ENCODE data around the gene MAGI1. TPM values are rescaled to one million over a fixed set of nuclear protein-coding genes. Genes with fewer than 3 reads are reported as not detected.

MAGI1 gene
- total RNA-seq, 3 donors from 2014 or later (not counting 1 experiment from before 2014, with no cell fraction given), result not detected

GRCh38 chr3:65362688-65363087 lies 676.0 kb downstream of the MAGI1 start:
- Mint-ChIP-seq H3K9me3 (peaks cover 6 to 9% of the 10 kb centered on the region in 2 donors), H3K4me3 (no peak overlapping the region), H3K27ac (no peak overlapping the region), H3K27me3 (ENCODE audit: low read depth in 2 of 2) (no peaks in the 10 kb centered on the region), H3K36me3 (no peaks in the 10 kb centered on the region), H3K4me1 (no peaks in the 10 kb centered on the region)
- Histone ChIP-seq H3K27ac (ENCODE audit: low read length) (no peak overlapping the region), H3K4me1 (ENCODE audit: control insufficient read depth, insufficient read depth, low read length) (no peaks in the 10 kb centered on the region), H3K36me3 (ENCODE audit: control insufficient read depth, insufficient read depth, low read length) (no peaks in the 10 kb centered on the region), H3K27me3 (ENCODE audit: control insufficient read depth, insufficient read depth, low read length) (no peaks in the 10 kb centered on the region), H3K9me3 (ENCODE audit: control insufficient read depth, insufficient read depth, low read length) (peaks cover 3% of the 10 kb centered on the region), H3K4me3 (ENCODE audit: low read length) (no peak overlapping the region)
- intact Hi-C loops (cut with micrococcal nuclease), result no loop called here
- DNase-seq (no peak), ATAC-seq (no peak)
- no peak for TF ChIP-seq CTCF (IDR thresholded peaks at IDR 0.05)
- WGBS (ENCODE audit: insufficient coverage), result 89% methylated on average over 1 of the region's 1 CpG

GRCh38 chr3:65361448-65361847 lies 677.3 kb downstream of the MAGI1 start:
- no peaks in the 10 kb centered on the region for H3K4me1 Mint-ChIP-seq
- DNase-seq (no peak), ATAC-seq (no peak)
- H3K36me3 Mint-ChIP-seq, result no peaks in the 10 kb centered on the region
- H3K27me3 ChIP-seq (ENCODE audit: control insufficient read depth, insufficient read depth, low read length), result peaks cover 4% of the 10 kb centered on the region
- no peak overlapping the region for H3K4me3 ChIP-seq (ENCODE audit: low read length)
- peaks cover 6 to 7% of the 10 kb centered on the region in 2 donors for H3K27me3 Mint-ChIP-seq (ENCODE audit: low read depth in 2 of 2)
- no peak overlapping the region for H3K4me3 Mint-ChIP-seq
- no peaks in the 10 kb centered on the region for H3K4me1 ChIP-seq (ENCODE audit: control insufficient read depth, insufficient read depth, low read length)
- intact Hi-C loops (cut with micrococcal nuclease), result no loop called here
- WGBS (ENCODE audit: insufficient coverage), result 79% methylated on average over 2 of the region's 2 CpGs
- no peaks in the 10 kb centered on the region for H3K36me3 ChIP-seq (ENCODE audit: control insufficient read depth, insufficient read depth, low read length)
- H3K9me3 Mint-ChIP-seq, result peaks cover 6 to 9% of the 10 kb centered on the region in 2 donors
- no peak overlapping the region for H3K27ac Mint-ChIP-seq
- H3K9me3 ChIP-seq (ENCODE audit: control insufficient read depth, insufficient read depth, low read length), result peaks cover 3% of the 10 kb centered on the region
- no peak for TF ChIP-seq CTCF (IDR thresholded peaks at IDR 0.05)
- no peak overlapping the region for H3K27ac ChIP-seq (ENCODE audit: low read length)

GRCh38 chr3:65356331-65357248 lies 682.1 kb downstream of the MAGI1 start:
- TF ChIP-seq CTCF (IDR thresholded peaks at IDR 0.05), result no peak
- no peak for DNase-seq

More at GRCh38 chr3:65356331-65357248, 682.1 kb downstream of the MAGI1 start:
- Histone ChIP-seq H3K4me1 (ENCODE audit: control insufficient read depth, insufficient read depth, low read length) (no peaks in the 10 kb centered on the region), H3K27me3 (ENCODE audit: control insufficient read depth, insufficient read depth, low read length) (peaks cover 4% of the 10 kb centered on the region), H3K9me3 (ENCODE audit: control insufficient read depth, insufficient read depth, low read length) (peaks cover 3% of the 10 kb centered on the region), H3K27ac (ENCODE audit: low read length) (no peak overlapping the region), H3K4me3 (ENCODE audit: low read length) (no peak overlapping the region), H3K36me3 (ENCODE audit: control insufficient read depth, insufficient read depth, low read length) (no peaks in the 10 kb centered on the region)
- Mint-ChIP-seq H3K4me3 (no peak overlapping the region), H3K27ac (no peak overlapping the region), H3K36me3 (no peaks in the 10 kb centered on the region), H3K9me3 (peaks cover 0 to 2% of the 10 kb centered on the region in 2 donors), H3K27me3 (ENCODE audit: low read depth in 2 of 2) (peaks cover 6 to 21% of the 10 kb centered on the region in 2 donors), H3K4me1 (no peaks in the 10 kb centered on the region)
- no peak for ATAC-seq
- WGBS (ENCODE audit: insufficient coverage), result 23% methylated on average over 74 of the region's 74 CpGs
- intact Hi-C loops (cut with micrococcal nuclease), result no loop called here

All from natural killer cell (primary cell).